Measurements from ENCODE around the gene DNAI1.

DNA sequence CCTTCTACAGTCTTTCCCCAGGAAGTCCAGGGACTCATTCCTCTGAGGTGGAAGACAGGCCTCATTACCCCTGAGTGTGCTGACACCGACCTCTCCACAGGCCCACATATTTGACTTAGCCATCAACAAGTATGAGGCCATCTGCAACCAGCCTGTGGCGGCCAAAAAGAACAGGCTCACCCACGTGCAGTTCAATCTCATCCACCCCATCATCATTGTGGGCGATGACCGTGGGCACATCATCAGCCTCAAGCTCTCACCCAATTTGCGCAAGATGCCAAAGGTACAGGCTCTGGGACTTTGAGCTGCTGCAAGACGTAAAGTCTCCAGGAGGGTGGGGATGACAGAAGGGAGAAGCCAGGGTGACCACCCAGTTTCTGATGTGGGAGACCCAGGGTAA, 58.6 kb downstream of the DNAI1 start:
- TF ChIP-seq CBX3 (IDR thresholded peaks at IDR 0.05; ENCODE audit: low read depth): no peak
- TF ChIP-seq POLR2A (IDR thresholded peaks at IDR 0.05; ENCODE audit: borderline replicate concordance, extremely low read depth, insufficient read depth, insufficient read length): no peak
- no peak for TF ChIP-seq REST (IDR thresholded peaks at IDR 0.05; ENCODE audit: low read depth)
- TF ChIP-seq, protein P1, sequence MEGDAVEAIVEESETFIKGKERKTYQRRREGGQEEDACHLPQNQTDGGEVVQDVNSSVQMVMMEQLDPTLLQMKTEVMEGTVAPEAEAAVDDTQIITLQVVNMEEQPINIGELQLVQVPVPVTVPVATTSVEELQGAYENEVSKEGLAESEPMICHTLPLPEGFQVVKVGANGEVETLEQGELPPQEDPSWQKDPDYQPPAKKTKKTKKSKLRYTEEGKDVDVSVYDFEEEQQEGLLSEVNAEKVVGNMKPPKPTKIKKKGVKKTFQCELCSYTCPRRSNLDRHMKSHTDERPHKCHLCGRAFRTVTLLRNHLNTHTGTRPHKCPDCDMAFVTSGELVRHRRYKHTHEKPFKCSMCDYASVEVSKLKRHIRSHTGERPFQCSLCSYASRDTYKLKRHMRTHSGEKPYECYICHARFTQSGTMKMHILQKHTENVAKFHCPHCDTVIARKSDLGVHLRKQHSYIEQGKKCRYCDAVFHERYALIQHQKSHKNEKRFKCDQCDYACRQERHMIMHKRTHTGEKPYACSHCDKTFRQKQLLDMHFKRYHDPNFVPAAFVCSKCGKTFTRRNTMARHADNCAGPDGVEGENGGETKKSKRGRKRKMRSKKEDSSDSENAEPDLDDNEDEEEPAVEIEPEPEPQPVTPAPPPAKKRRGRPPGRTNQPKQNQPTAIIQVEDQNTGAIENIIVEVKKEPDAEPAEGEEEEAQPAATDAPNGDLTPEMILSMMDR (IDR thresholded peaks at IDR 0.05 in 2 of 3, conservative IDR thresholded peaks at IDR 0.05 in 1 of 3; ENCODE audit: borderline replicate concordance in 1 of 3, insufficient read depth in 1 of 3, low read depth in 2 of 3, low read length in 2 of 3): no peak
- no peak for TF ChIP-seq EZH2 (IDR thresholded peaks at IDR 0.05)
- TF ChIP-seq RAD21 (IDR thresholded peaks at IDR 0.05; ENCODE audit: low read depth): no peak
- TF ChIP-seq ZFX (IDR thresholded peaks at IDR 0.05): no peak
- no peak for TF ChIP-seq ELF1 (IDR thresholded peaks at IDR 0.05; ENCODE audit: borderline replicate concordance, low read depth)
- no peak for TF ChIP-seq ZNF274 (IDR thresholded peaks at IDR 0.05; ENCODE audit: low read depth, low read length)
- TF ChIP-seq POLR2AphosphoS5 (IDR thresholded peaks at IDR 0.05; ENCODE audit: low read depth, low read length): no peak
- no peak for TF ChIP-seq SP1 (IDR thresholded peaks at IDR 0.05; ENCODE audit: low read depth)
- no peak for TF ChIP-seq MAX (IDR thresholded peaks at IDR 0.05)
- TF ChIP-seq EGR1 (IDR thresholded peaks at IDR 0.05; ENCODE audit: low read depth): no peak
- no peak for TF ChIP-seq EZH2phosphoT487 (IDR thresholded peaks at IDR 0.05; ENCODE audit: borderline replicate concordance)
